HG03175 (cell line): ENCODE measurements around the gene TOMM20.
"Not testable (repeated sequence)": the region's sequence is repeated elsewhere in the genome, so short reads cannot be mapped to it uniquely, and the experiment has no call there.

Experiments used
- ATAC-seq: cut with Tn5 transposase; IDR thresholded peaks from one replicate; pipeline ENCODE4 v1.9.1; 2021; ENCODE audit warnings: mild to moderate bottlenecking, moderate library complexity; ENCODE audit not compliant: unreplicated experiment

The TOMM20 gene

DNA sequence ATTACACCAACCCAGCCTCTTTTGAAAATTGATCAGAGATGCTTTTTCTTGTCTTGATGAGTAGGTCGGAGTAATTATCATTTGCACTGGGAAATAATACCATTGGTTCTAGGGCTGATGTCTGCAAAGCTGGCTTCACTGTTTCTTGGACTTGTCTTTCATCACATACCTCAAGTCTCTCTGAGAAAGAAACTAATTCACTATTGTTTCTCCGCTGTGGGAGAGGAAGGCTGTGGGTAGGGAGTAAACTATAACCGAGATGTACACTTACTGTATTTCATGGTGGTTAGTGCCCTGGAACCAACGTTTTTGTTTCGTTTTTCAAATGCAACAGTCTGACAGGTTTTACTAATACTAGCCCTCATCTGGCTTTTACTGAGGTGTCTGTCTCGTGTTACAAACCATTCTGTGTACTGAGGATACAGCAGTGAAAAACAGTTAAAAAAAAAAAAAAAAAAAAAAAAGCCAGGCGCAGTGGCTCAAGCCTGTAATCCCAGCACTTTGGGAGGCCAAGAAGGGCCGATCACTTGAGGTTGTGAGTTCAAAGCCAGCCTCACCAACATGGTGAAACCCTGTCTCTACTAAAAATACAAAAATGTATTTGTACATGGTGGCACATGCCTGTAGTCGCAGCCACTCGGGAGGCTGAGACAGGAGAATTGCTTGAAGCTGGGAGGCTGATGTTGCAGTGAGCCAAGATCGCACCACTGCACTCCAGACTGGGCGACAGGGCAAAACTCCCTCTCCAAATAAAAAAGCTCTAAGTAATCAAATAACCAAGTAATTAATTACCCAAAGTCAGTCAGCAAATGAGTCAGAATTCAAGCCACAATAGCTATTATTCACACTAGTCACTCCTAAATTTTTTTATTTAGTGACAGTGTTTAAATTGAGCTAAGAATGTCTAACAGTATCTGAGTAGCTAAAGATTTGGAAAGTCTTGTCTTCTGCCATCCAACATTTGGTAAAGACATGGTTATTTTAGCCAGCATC, 23.3 kb downstream of the TOMM20 start:
- ATAC-seq: peak; percentile 86

GRCh38 chr1:235102993-235103411, 25.6 kb downstream of the TOMM20 start:
- ATAC-seq: no peak

GRCh38 chr1:235102259-235102582, 26.4 kb downstream of the TOMM20 start:
- no peak for ATAC-seq

DNA sequence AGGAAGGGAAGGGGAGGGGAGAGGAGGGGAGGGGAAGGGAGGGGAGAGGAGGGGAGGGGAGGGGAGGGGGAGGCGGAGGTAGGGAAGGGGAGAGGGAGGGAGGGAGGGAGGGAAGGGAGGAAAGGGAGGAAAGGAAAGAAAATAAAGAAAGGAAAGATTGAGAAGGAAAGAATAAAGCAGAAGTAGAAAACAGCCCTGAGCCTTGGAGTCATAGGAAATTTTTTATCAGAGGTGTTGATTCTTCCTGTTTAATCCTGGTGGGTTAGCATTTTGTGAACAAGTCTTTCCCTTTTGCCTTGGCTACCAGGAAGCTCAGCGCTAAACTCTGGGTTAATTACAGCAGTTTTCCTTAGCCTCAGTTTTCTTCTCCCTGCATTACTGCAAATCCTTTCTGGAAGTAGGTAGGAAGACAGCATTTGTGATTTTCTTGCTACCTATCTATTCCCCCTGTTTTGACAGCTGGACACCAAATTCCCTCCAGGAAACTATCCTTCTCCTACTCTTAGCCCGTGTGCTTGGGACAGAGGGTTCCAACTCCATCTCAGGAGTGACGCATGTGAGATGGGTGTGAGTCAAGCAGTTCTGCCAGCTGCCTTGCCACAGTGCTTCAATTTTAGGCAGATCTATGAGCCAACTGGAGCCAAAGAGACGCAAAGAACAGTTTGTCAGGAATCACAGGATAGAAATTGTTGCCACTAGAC, 26.9 kb downstream of the TOMM20 start:
- no peak for ATAC-seq

- ATAC-seq: no peak
Observed at GRCh38 chr1:235100194-235100772, 28.4 kb downstream of the TOMM20 start.

GRCh38 chr1:235098991-235099390, 29.6 kb downstream of the TOMM20 start:
- no peak for ATAC-seq

- no peak for ATAC-seq
Observed at GRCh38 chr1:235098547-235098946, 30.1 kb downstream of the TOMM20 start.

GRCh38 chr1:235097501-235097900, 31.1 kb downstream of the TOMM20 start:
- ATAC-seq: not testable (repeated sequence)

DNA sequence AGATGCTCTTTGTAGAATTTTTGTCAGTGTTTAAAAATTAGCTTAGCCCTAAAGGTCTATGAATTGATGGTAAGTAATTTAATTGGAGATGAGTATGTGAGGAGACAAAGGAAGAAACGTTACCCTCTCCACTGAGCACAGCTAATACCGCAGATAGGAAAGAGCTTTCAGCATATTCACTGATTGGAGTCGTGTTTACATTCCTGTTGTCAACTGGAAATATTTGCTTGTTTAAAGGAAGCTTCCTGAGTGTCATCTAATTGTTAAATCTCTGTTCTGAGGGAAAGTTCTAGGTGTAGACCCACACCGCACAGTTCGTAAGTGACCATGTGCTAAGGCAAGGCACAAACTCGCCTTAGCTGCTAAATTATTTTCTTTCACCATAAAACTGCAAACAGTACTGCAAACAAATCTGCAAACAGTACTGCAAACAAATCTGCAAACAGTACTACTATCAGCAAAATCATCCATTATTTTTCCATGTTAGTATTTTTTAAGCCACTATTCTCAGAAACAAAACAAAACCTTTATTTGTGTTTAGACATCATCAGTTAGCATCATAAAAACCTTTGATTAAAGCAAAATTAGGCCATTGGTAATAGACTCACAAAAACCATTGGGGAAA, 32.6 kb downstream of the TOMM20 start:
- no peak for ATAC-seq

- ATAC-seq: peak; percentile 76
Observed at GRCh38 chr1:235093696-235094592, 34.7 kb downstream of the TOMM20 start.

- ATAC-seq: no peak
Observed at GRCh38 chr1:235093013-235093695, 35.5 kb downstream of the TOMM20 start.

GRCh38 chr1:235092415-235092814, 36.2 kb downstream of the TOMM20 start:
- ATAC-seq: not testable (repeated sequence)

DNA sequence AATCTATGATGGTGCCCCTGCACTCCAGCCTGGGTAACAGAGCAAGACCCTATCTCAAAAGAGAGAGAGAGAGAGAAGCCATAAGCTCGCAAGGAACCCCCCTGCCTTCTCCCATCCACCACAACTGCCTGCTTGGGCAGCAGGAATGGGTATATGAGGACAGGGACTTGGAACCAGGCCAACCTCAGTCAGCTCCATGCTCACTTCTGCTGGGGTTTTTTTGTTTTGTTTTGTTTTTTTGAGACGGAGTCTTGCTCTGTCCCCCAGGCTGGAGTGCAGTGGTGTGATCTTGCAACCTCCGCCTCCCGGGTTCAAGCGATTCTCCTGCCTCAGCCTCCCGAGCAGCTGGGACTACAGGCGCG, 36.6 kb downstream of the TOMM20 start:
- not testable (repeated sequence) for ATAC-seq

DNA sequence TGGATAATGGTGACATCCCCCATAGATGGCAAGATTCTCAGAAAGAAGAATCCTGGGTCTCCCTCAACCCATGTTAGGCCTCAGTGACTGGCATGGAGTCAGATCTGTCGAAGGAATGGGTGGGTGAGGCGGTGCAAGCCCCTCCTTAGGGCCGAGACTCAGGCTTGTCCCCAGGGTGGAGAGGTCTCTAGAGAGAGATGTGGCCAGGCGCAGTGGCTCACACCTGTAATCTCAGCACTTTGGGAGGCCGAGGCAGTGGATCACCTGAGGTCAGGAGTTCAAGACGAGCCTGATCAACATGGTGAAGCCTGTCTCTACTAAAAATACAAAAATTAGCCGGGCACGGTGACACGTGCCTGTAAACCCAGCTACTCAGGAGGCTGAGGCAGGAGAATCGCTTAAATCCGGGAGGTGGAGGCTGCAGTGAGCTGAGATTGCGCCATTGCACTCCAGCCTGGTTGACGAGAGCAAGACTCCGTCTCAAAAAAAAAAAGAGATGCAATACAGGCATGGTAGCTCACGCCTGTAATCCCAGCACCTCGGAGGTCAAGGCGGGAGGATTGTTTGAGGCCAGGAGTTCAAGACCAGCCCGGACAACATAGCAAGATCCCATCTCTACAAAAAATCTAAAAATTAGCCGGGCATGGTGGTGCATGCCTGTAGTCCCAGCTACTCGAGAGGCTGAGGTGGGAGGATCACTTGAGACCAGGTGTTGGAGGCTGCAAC, 37.2 kb downstream of the TOMM20 start:
- not testable (repeated sequence) for ATAC-seq

GRCh38 chr1:235090406-235091069, 38.1 kb downstream of the TOMM20 start:
- no peak for ATAC-seq

- no peak for ATAC-seq
Observed at GRCh38 chr1:235088907-235089306, 39.7 kb downstream of the TOMM20 start.

DNA sequence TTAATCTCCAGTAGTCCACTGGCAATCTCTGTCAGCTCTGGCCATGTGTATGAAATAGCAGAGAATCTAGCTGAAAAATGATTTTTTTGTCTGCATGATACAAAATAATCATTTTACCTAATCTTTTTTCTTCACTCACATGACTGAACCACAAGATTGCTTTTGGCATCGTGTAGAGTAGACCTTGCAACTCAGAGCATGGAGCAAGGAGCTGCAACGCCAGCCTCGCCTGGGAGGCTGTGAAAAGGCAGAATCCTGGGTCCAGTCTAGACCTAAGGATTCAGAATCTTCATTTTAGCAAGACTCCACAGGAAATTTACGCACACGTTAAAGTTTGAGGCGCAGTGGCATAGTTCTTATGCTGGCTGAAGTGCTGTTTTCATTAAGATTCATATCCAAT, 40.2 kb downstream of the TOMM20 start:
- ATAC-seq: no peak

DNA sequence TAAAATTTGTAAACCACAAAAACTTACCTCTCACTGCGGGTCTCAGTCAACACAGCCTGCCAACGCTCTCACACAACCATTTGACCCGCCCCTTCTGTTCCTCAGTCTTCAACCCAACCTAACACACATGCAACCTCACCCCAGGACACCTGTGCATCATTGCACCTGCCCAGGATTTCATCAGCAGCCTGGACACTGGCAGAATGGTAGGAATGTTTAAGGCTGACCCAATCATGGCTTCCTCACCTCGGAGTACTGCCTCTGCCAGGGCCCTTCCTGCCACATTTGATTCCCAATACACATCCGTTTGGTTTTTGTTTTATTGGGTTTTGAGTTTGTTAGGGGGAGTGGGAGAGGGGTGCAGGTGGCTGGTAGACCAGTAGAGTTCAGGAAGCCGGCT, 40.7 kb downstream of the TOMM20 start:
- no peak for ATAC-seq
